K562 (cell line): ENCODE results near the gene TBX3. TPM values are rescaled to one million over a fixed set of nuclear protein-coding genes. Genes with fewer than 3 reads are reported as not detected.

Experiments
- ATAC-seq: fragments of 200-7000 bp; cut with Tn5 transposase; 3 replicates; pipeline ENCODE4 v1.9.1; 2020; ENCODE audit warnings: moderate library complexity
- BruUV-seq: library from RNA; stranded (reverse); fragments of 400-500 nt; replicated peaks from 2 replicates; lab custom pipeline; 2021; lab: Mats Ljungman, UMichigan
- CTCF ChIA-PET: fragments of 300-600 bp; formaldehyde crosslinking; extraction: SDS; loops from one replicate; lab custom pipeline; 2021; ENCODE audit warnings: low intra/inter-chr PET ratio; lab: Yijun Ruan, JAX
- POLR2A ChIA-PET: fragments of 300-600, 350-650 bp; sonication (Branson Sonifier 250); formaldehyde crosslinking; extraction: SDS; loops from one replicate; lab custom pipeline; 2021; ENCODE audit warnings: antibody characterized with exemption, inconsistent platforms; lab: Yijun Ruan, JAX
- DNase-seq, 4 experiments: peaks; one replicate each; pipeline versions ENCODE4 v3.0.0 to v3.0.0-alpha.2; 2011 to 2018; ENCODE audit warnings: low spot score in 3 of 4, mixed read lengths in 3 of 4; ENCODE audit errors: extremely low read depth in 1 of 4
- FAIRE-seq: peaks from 2 replicates; lab custom pipeline; 2011; peaks lifted over from hg19 to GRCh38; lab: Jason Lieb, UNC
- H2AFZ ChIP-seq: 2 replicates; pipeline ENCODE4 v1.6.0; 2011; ENCODE audit warnings: low read depth, low read length, control low read depth, inconsistent platforms
- H3K27ac ChIP-seq: fragments of 200-600 bp; 3 replicates; pipeline ENCODE4 v1.8.0; 2011; ENCODE audit warnings: low read depth, mild to moderate bottlenecking, control low read depth, inconsistent platforms, low read length, moderate library complexity, mixed read lengths; ENCODE audit errors: extremely low read depth
- H3K27me3 ChIP-seq, 2 experiments: fragments of 300-600 bp in 1 of 2; 2 replicates in 1 of 2; 3 replicates in 1 of 2; pipeline versions ENCODE4 v1.6.0 to v1.8.0; 2011; ENCODE audit warnings: inconsistent platforms in 2 of 2, low read length in 2 of 2, mild to moderate bottlenecking in 1 of 2, mixed read lengths in 1 of 2, moderate library complexity in 1 of 2; ENCODE audit not compliant: control insufficient read depth in 2 of 2, insufficient read depth in 2 of 2
- H3K36me3 ChIP-seq: fragments of 300-600 bp; 3 replicates; pipeline ENCODE4 v1.8.0; 2011; ENCODE audit warnings: mild to moderate bottlenecking, low read length, inconsistent platforms; ENCODE audit not compliant: control insufficient read depth, insufficient read depth
- H3K4me1 ChIP-seq, 2 experiments: fragments of 200-600 bp in 1 of 2; replicated peaks in 1 of 2; 2 replicates in 1 of 2; 3 replicates in 1 of 2; pipeline versions ENCODE4 v1.5.1 to v1.8.0; 2011; ENCODE audit warnings: inconsistent platforms in 2 of 2, low read length in 2 of 2, mild to moderate bottlenecking in 1 of 2, mixed read lengths in 1 of 2, moderate library complexity in 1 of 2; ENCODE audit not compliant: control insufficient read depth in 2 of 2, insufficient read depth in 2 of 2
- H3K4me2 ChIP-seq: 2 replicates; pipeline ENCODE4 v1.6.1; 2011; ENCODE audit warnings: low read length, control low read depth, inconsistent platforms, mixed read lengths; ENCODE audit not compliant: insufficient read depth
- H3K4me3 ChIP-seq: fragments of 200-600 bp; sonication (generic), shearing (Covaris generic); 2 replicates; pipeline ENCODE4 v1.5.1; 2016; ENCODE audit warnings: control low read depth, inconsistent platforms
- H3K79me2 ChIP-seq: fragments of 200-600 bp; 3 replicates; pipeline ENCODE4 v1.8.0; 2011; ENCODE audit warnings: low read length, inconsistent platforms; ENCODE audit not compliant: control insufficient read depth, insufficient read depth
- H3K9ac ChIP-seq, 2 experiments: 2 replicates each; pipeline versions ENCODE4 v1.6.0 to v1.6.1; 2011; ENCODE audit warnings: low read depth in 2 of 2, low read length in 2 of 2, control low read depth in 1 of 2, inconsistent platforms in 1 of 2, mild to moderate bottlenecking in 1 of 2, mixed read lengths in 1 of 2; ENCODE audit not compliant: insufficient read depth in 1 of 2
- H3K9me1 ChIP-seq: one replicate; pipeline ENCODE4 v1.6.0; 2011; ENCODE audit warnings: inconsistent platforms, mild to moderate bottlenecking, low read length, moderate library complexity; ENCODE audit not compliant: control insufficient read depth, insufficient read depth
- H3K9me3 ChIP-seq: replicated peaks from 2 replicates; pipeline ENCODE4 v1.5.1; 2011; ENCODE audit warnings: low read depth, low read length, inconsistent platforms; ENCODE audit not compliant: control insufficient read depth, insufficient read depth
- H4K20me1 ChIP-seq: replicated peaks from 2 replicates; pipeline ENCODE4 v1.6.1; 2011; ENCODE audit warnings: low read length, inconsistent platforms, mixed read lengths; ENCODE audit not compliant: control insufficient read depth, insufficient read depth
- DPF2 ChIP-seq: fragments of 450-650 bp; IDR thresholded peaks from 2 replicates; pipeline ENCODE4 v1.6.1; 2016
- EGR1 ChIP-seq: fragments of 450-650 bp; conservative IDR thresholded peaks from 2 replicates; pipeline ENCODE4 v1.6.1; 2017; ENCODE audit warnings: mild to moderate bottlenecking
- KLF16 ChIP-seq: IDR thresholded peaks from 2 replicates; pipeline ENCODE4 v1.6.1; 2016; ENCODE audit warnings: antibody characterized with exemption
- RAD21 ChIP-seq, 2 experiments: fragments of 250-450 bp in 1 of 2; fragments of 450-650 bp in 1 of 2; sonication (Bioruptor Pico) in 1 of 2; formaldehyde crosslinking in 1 of 2; IDR thresholded peaks in 1 of 2; conservative IDR thresholded peaks in 1 of 2; 2 replicates each; pipeline versions ENCODE4 v1.4.0 to v1.8.0; 2020 to 2022; ENCODE audit warnings: mild to moderate bottlenecking in 2 of 2, moderate library complexity in 1 of 2
- SMC3 ChIP-seq: conservative IDR thresholded peaks from 2 replicates; pipeline ENCODE4 v1.6.1; 2011; ENCODE audit warnings: low read depth, low read length, improper control_type of control experiment; ENCODE audit not compliant: insufficient read depth
- ZBTB17 ChIP-seq: fragments of 450-650 bp; formaldehyde crosslinking; IDR thresholded peaks from 2 replicates; pipeline ENCODE4 v1.4.0; 2020; ENCODE audit warnings: mild to moderate bottlenecking
- ZNF384 ChIP-seq: IDR thresholded peaks from 2 replicates; pipeline ENCODE4 v1.6.1; 2012; ENCODE audit warnings: low read depth, low read length, improper control_type of control experiment
- WGBS: fragments of 100-300 bp; shearing (Covaris generic); methylation state at CpG from one replicate; pipeline ENCODE4 v1.1.6; 2016; ENCODE audit warnings: low coverage, mixed read lengths; ENCODE audit not compliant: insufficient coverage; ENCODE audit errors: missing lambda C conversion rate; 5-methylcytosine and 5-hydroxymethylcytosine counted together
- in situ Hi-C: fragments of 300-500 bp; cut with MboI; formaldehyde crosslinking; loops from 4 replicates; pipeline ENCODE4 v1.15.0; 2018; ENCODE audit warnings: inconsistent platforms, mixed read lengths
- intact Hi-C: fragments of 100-400 bp; cut with micrococcal nuclease; formaldehyde crosslinking; loops from 2 replicates; pipeline ENCODE4 v1.14.2; 2022
- polyA plus RNA-seq, 8 experiments: library from polyadenylated mRNA; depleted of rRNA in 4 of 8; stranded (reverse) in 5 of 8; unstranded in 3 of 8; fragments of >200 nt; fragmentation: Nextera tagmentation in 2 of 8; fragmentation: Illumina TruSeq in 1 of 8; extraction: Ambion mirVana in 2 of 8; extraction: Trizol in 1 of 8; gene quantifications; 2 replicates each; pipeline versions ENCODE4 v1.2.1 to v1.2.3, GENCODE V29; 2011 to 2014; ENCODE audit warnings: inconsistent platforms in 1 of 8, missing spikeins in 1 of 8
- total RNA-seq, 7 experiments: library from RNA; depleted of rRNA in 6 of 7; stranded (reverse); fragments of >200 nt in 6 of 7; fragmentation: Illumina TruSeq in 2 of 7; extraction: Trizol in 2 of 7; gene quantifications; 2 replicates each; pipeline versions ENCODE4 v1.2.1 to v1.2.3, GENCODE V29; 2011 to 2021; ENCODE audit warnings: low replicate concordance in 1 of 7
- TF ChIP-seq, protein P1 (sequence below), 3 experiments: IDR thresholded peaks in 2 of 3; conservative IDR thresholded peaks in 1 of 3; 2 replicates each; pipeline ENCODE4 v1.5.1; 2011 to 2012; ENCODE audit warnings: low read length in 3 of 3, mild to moderate bottlenecking in 3 of 3, control low read depth in 2 of 3, improper control_type of control experiment in 1 of 3, inconsistent platforms in 1 of 3, low read depth in 1 of 3, mixed read lengths in 1 of 3, moderate library complexity in 1 of 3; ENCODE audit not compliant: insufficient read depth in 2 of 3
- TF ChIP-seq, protein P2 (sequence below): sonication (generic); IDR thresholded peaks from 2 replicates; pipeline ENCODE4 v1.6.1; 2016
- TF ChIP-seq, protein P3 (sequence below), 2 experiments: fragments of 450-650 bp; formaldehyde crosslinking in 1 of 2; IDR thresholded peaks; 2 replicates each; pipeline versions ENCODE4 v1.4.0 to v1.6.1; 2014 to 2020; ENCODE audit warnings: mild to moderate bottlenecking in 2 of 2, borderline replicate concordance in 1 of 2, low read depth in 1 of 2

Gene TBX3
- total and polyA plus RNA-seq, 9 of the 15 experiments (the other 6 are each of a cell fraction or from before 2014, with no cell fraction given), result 0.03 to 0.60 (median 0.19) TPM

DNA sequence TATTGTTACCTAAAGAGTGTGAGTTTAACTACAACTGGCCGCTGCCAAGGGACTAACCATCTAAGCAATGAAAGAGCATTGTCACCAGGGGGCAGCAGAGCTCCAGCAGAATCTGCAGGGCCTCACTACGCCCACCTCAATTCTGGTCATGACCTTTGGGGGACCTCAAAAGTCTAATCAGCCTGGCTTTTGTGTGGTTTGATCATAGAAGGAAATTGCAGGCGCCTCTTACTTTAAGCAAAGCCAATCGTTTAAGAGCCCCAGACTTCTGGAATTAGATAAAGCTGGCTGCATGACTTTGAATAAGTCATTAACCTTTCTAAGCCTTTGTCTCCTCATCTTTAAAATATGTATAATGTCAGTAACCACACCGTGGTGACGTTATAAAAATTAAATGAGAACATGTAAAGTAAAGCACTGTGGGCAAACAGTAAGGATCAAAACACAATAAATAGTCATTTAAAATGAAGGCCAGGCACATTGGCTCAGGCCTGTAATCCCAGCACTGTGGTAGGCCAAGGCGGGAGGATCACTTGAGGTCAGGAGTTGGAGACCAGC, 58.6 kb downstream of the TBX3 start:
- Histone ChIP-seq H4K20me1 (no peaks in the 10 kb centered on the region), H3K27ac (no peak overlapping the region), H3K9me3 (no peaks in the 10 kb centered on the region), H3K4me3 (no peak overlapping the region), H2AFZ (no peak overlapping the region), H3K4me2 (no peak overlapping the region), H3K4me1 (no peaks in the 10 kb centered on the region), H3K36me3 (no peaks in the 10 kb centered on the region), H3K79me2 (no peaks in the 10 kb centered on the region), H3K9me1 (no peaks in the 10 kb centered on the region), H3K27me3 (no peaks in the 10 kb centered on the region; a peak in 1 of 5 replicates), H3K9ac (no peak overlapping the region)
- FAIRE-seq (peak; percentile 91), ATAC-seq (peak; percentile 85), DNase-seq (peak; percentile 48 to 68 (median 63))
- intact Hi-C loops (no loop called here), in situ Hi-C loops (no loop called here)
- WGBS, result 6% methylated on average over 7 of the region's 7 CpGs
- POLR2A ChIA-PET, result no interaction called here
- CTCF ChIA-PET, result interaction anchor here (0.6 to 2.4 kb wide), 2 partner anchors 37 to 1292 kb away, joined by 3 to 13 read pairs; no protein-coding TSS in a partner anchor
- BruUV-seq, result no TSS peak
- TF ChIP-seq KLF16 (0 out of 2 replicates have a peak, but pooled peaks have one; percentile 26), RAD21 (CRISPR knock-in tag; conservative IDR thresholded peaks at IDR 0.05 in 1 of 2, IDR thresholded peaks at IDR 0.05 in 1 of 2) (peak in 1 of 2 experiments; percentile 65), ZBTB17 (CRISPR knock-in tag) (no peak), EGR1 (peak; percentile 77), ZNF384 (no peak), SMC3 (peak; percentile 57), DPF2 (no peak)
- TF ChIP-seq, protein P1, sequence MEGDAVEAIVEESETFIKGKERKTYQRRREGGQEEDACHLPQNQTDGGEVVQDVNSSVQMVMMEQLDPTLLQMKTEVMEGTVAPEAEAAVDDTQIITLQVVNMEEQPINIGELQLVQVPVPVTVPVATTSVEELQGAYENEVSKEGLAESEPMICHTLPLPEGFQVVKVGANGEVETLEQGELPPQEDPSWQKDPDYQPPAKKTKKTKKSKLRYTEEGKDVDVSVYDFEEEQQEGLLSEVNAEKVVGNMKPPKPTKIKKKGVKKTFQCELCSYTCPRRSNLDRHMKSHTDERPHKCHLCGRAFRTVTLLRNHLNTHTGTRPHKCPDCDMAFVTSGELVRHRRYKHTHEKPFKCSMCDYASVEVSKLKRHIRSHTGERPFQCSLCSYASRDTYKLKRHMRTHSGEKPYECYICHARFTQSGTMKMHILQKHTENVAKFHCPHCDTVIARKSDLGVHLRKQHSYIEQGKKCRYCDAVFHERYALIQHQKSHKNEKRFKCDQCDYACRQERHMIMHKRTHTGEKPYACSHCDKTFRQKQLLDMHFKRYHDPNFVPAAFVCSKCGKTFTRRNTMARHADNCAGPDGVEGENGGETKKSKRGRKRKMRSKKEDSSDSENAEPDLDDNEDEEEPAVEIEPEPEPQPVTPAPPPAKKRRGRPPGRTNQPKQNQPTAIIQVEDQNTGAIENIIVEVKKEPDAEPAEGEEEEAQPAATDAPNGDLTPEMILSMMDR (IDR thresholded peaks at IDR 0.05 in 2 of 3, conservative IDR thresholded peaks at IDR 0.05 in 1 of 3; ENCODE audit: insufficient read depth in 2 of 3, low read depth in 1 of 3, low read length in 3 of 3), result peak; percentile 71 to 77 (median 75)
- TF ChIP-seq, protein P2, sequence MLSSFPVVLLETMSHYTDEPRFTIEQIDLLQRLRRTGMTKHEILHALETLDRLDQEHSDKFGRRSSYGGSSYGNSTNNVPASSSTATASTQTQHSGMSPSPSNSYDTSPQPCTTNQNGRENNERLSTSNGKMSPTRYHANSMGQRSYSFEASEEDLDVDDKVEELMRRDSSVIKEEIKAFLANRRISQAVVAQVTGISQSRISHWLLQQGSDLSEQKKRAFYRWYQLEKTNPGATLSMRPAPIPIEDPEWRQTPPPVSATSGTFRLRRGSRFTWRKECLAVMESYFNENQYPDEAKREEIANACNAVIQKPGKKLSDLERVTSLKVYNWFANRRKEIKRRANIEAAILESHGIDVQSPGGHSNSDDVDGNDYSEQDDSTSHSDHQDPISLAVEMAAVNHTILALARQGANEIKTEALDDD, result peak; percentile 67; the same call in 1 of the 2 replicates
- TF ChIP-seq, protein P3, sequence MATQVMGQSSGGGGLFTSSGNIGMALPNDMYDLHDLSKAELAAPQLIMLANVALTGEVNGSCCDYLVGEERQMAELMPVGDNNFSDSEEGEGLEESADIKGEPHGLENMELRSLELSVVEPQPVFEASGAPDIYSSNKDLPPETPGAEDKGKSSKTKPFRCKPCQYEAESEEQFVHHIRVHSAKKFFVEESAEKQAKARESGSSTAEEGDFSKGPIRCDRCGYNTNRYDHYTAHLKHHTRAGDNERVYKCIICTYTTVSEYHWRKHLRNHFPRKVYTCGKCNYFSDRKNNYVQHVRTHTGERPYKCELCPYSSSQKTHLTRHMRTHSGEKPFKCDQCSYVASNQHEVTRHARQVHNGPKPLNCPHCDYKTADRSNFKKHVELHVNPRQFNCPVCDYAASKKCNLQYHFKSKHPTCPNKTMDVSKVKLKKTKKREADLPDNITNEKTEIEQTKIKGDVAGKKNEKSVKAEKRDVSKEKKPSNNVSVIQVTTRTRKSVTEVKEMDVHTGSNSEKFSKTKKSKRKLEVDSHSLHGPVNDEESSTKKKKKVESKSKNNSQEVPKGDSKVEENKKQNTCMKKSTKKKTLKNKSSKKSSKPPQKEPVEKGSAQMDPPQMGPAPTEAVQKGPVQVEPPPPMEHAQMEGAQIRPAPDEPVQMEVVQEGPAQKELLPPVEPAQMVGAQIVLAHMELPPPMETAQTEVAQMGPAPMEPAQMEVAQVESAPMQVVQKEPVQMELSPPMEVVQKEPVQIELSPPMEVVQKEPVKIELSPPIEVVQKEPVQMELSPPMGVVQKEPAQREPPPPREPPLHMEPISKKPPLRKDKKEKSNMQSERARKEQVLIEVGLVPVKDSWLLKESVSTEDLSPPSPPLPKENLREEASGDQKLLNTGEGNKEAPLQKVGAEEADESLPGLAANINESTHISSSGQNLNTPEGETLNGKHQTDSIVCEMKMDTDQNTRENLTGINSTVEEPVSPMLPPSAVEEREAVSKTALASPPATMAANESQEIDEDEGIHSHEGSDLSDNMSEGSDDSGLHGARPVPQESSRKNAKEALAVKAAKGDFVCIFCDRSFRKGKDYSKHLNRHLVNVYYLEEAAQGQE (IDR thresholded peaks at IDR 0.05; ENCODE audit: borderline replicate concordance), result peak; percentile 26; the same call in 1 of the 2 replicates
- TF ChIP-seq, protein P3 (CRISPR knock-in tag; IDR thresholded peaks at IDR 0.05; ENCODE audit: low read depth), result no peak
